Left lung (tissue), 10 donors: ENCODE results near the gene GPC5. TPM values are rescaled to one million over a fixed set of nuclear protein-coding genes. Genes with fewer than 3 reads are reported as not detected.

Source experiments
- ATAC-seq: fragments of 200-7000 bp; cut with Tn5 transposase; one replicate; pipeline ENCODE4 v1.9.1; 2020; ENCODE audit warnings: moderate library complexity
- DNase-seq, 4 donors: peaks; one replicate each; pipeline ENCODE4 v3.0.0-alpha.2; 2013 to 2020
- H3K27ac ChIP-seq, 2 donors: fragments of 200-600 bp; sonication (generic) in 1 of 2; one replicate each; pipeline versions ENCODE4 v1.5.0 to v1.8.0; 2020 to 2021
- H3K27me3 ChIP-seq, 2 donors: fragments of 200-600 bp; sonication (generic) in 1 of 2; one replicate each; pipeline versions ENCODE4 v1.5.0 to v1.8.0; 2020 to 2021
- H3K36me3 ChIP-seq, 2 donors: fragments of 200-600 bp; sonication (generic) in 1 of 2; one replicate each; pipeline versions ENCODE4 v1.5.0 to v1.8.0; 2020 to 2021
- H3K4me1 ChIP-seq, 2 donors: fragments of 200-600 bp; one replicate each; pipeline ENCODE4 v1.8.0; 2021
- H3K4me3 ChIP-seq, 2 donors: fragments of 200-600 bp; sonication (generic) in 1 of 2; one replicate each; pipeline versions ENCODE4 v1.5.0 to v1.8.0; 2020 to 2021; ENCODE audit warnings: mild to moderate bottlenecking in 1 of 2
- H3K9me3 ChIP-seq, 2 donors: fragments of 200-600 bp; sonication (generic) in 1 of 2; one replicate each; pipeline versions ENCODE4 v1.5.0 to v1.8.0; 2020 to 2021
- CTCF ChIP-seq, 2 donors: fragments of 200-600 bp; sonication (generic) in 1 of 2; IDR thresholded peaks; one replicate each; pipeline versions ENCODE4 v1.5.0 to v1.8.0; 2021; ENCODE audit warnings: antibody characterized with exemption in 2 of 2
- intact Hi-C, 2 donors: fragments of 100-400 bp; cut with DNase I; formaldehyde crosslinking; loops; one replicate each; pipeline versions ENCODE4 v1.11.2 to v1.14.2; 2022
- polyA plus RNA-seq, 6 donors: library from polyadenylated mRNA; unstranded; fragments of 120-200 nt; gene quantifications; one replicate each; pipeline ENCODE4 v1.2.1, GENCODE V29; 2013; ENCODE audit not compliant: insufficient read length in 6 of 6
- total RNA-seq, 2 donors: library from RNA; stranded (reverse); fragmentation: NEBNext Ultra II Directional; extraction: Animal tissue kit (Norgen Biotek cat#: 25700); gene quantifications; one replicate each; pipeline ENCODE4 v1.2.1, GENCODE V29; 2021
- donor health status: DM: no; HTN: yes; CAD: no.
- donor health status: DM: no; HTN: no; CAD: no.

The GPC5 gene
- total and polyA plus RNA-seq, 8 donors, result 9.2 to 19.5 (median 11.5) TPM

- H3K4me3 ChIP-seq, result no peak overlapping the region
- DNase-seq, result no peak
Observed at GRCh38 chr13:91468301-91468700, 69.9 kb downstream of the GPC5 start.

GRCh38 chr13:91470084-91470621, 71.7 kb downstream of the GPC5 start:
- H3K9me3 ChIP-seq, result no peaks in the 10 kb centered on the region
- DNase-seq (no peak), ATAC-seq (no peak)
- no peak for TF ChIP-seq CTCF (IDR thresholded peaks at IDR 0.05)
- intact Hi-C loops, result no loop called here
- no peaks in the 10 kb centered on the region for H3K4me1 ChIP-seq
- H3K36me3 ChIP-seq, result no peaks in the 10 kb centered on the region
- no peak overlapping the region for H3K27ac ChIP-seq
- no peak overlapping the region for H3K4me3 ChIP-seq
- H3K27me3 ChIP-seq, result no peaks in the 10 kb centered on the region

More at GRCh38 chr13:91468301-91468700, 69.9 kb downstream of the GPC5 start:
- intact Hi-C loops, result no loop called here
- H3K27me3 ChIP-seq, result no peaks in the 10 kb centered on the region
- H3K4me1 ChIP-seq, result no peaks in the 10 kb centered on the region
- peak; percentile 37 for ATAC-seq
- TF ChIP-seq CTCF (IDR thresholded peaks at IDR 0.05), result no peak
- no peaks in the 10 kb centered on the region for H3K9me3 ChIP-seq
- H3K36me3 ChIP-seq, result no peaks in the 10 kb centered on the region
- H3K27ac ChIP-seq, result no peak overlapping the region

- DNase-seq, result no peak
- no peaks in the 10 kb centered on the region for H3K4me1 ChIP-seq
- no peak for TF ChIP-seq CTCF (IDR thresholded peaks at IDR 0.05)
- no peaks in the 10 kb centered on the region for H3K36me3 ChIP-seq
- no peaks in the 10 kb centered on the region for H3K27me3 ChIP-seq
- no peak overlapping the region for H3K4me3 ChIP-seq
- intact Hi-C loops, result no loop called here
- H3K27ac ChIP-seq, result no peak overlapping the region
- H3K9me3 ChIP-seq, result no peaks in the 10 kb centered on the region
- no peak for ATAC-seq
Observed at GRCh38 chr13:91470681-91471080, 72.3 kb downstream of the GPC5 start.

- Histone ChIP-seq H3K27me3 (no peaks in the 10 kb centered on the region), H3K27ac (no peak overlapping the region), H3K4me1 (no peaks in the 10 kb centered on the region), H3K9me3 (no peaks in the 10 kb centered on the region), H3K36me3 (no peaks in the 10 kb centered on the region), H3K4me3 (no peak overlapping the region)
- intact Hi-C loops, result no loop called here
- no peak for DNase-seq
- ATAC-seq, result no peak
- TF ChIP-seq CTCF (IDR thresholded peaks at IDR 0.05), result no peak
Observed at GRCh38 chr13:91482427-91482826, 84.0 kb downstream of the GPC5 start.

GRCh38 chr13:91491980-91492379, 93.6 kb downstream of the GPC5 start:
- no peaks in the 10 kb centered on the region for H3K36me3 ChIP-seq
- no peaks in the 10 kb centered on the region for H3K27me3 ChIP-seq
- DNase-seq, result peak in 1 of 4 donors; percentile 8
- no peaks in the 10 kb centered on the region for H3K4me1 ChIP-seq
- H3K9me3 ChIP-seq, result peaks cover 0 to 4% of the 10 kb centered on the region in 2 donors
- no peak overlapping the region for H3K4me3 ChIP-seq
- intact Hi-C loops, result no loop called here
- no peak for TF ChIP-seq CTCF (IDR thresholded peaks at IDR 0.05)
- no peak for ATAC-seq
- H3K27ac ChIP-seq, result no peak overlapping the region
